NB4 (cell line): Measurements from ENCODE around the gene TTLL7.

Experiments
- CTCF ChIP-seq: IDR thresholded peaks from one replicate; pipeline ENCODE4 v1.5.1; 2012; ENCODE audit warnings: low read depth, low read length
- MYC ChIP-seq: IDR thresholded peaks from 2 replicates; pipeline ENCODE4 v1.6.1; 2011; ENCODE audit warnings: low read depth, low read length
- POLR2A ChIP-seq: IDR thresholded peaks from 2 replicates; pipeline ENCODE4 v1.6.1; 2011; ENCODE audit warnings: mild to moderate bottlenecking; ENCODE audit not compliant: insufficient read length; ENCODE audit errors: extremely low read depth

- TF ChIP-seq POLR2A (no peak), CTCF (no peak), MYC (no peak)
Measured at GRCh38 chr1:83909687-83910086, 89.2 kb downstream of the TTLL7 start.
